Mesenchymal stem cell (in vitro differentiated cells and primary cell): ENCODE data around the gene BMPER.

Source experiments
- DNase-seq: peaks from one replicate; pipeline ENCODE4 v3.0.0-alpha.2; 2013
- H2AFZ ChIP-seq: one replicate; pipeline ENCODE4 v1.6.1; 2013; ENCODE audit warnings: low read depth, mild to moderate bottlenecking, control low read depth, inconsistent platforms, low read length, moderate library complexity
- H2AK5ac ChIP-seq: 2 replicates; pipeline ENCODE4 v1.6.1; 2013; ENCODE audit warnings: low read length, moderate library complexity, mild to moderate bottlenecking, inconsistent platforms; ENCODE audit not compliant: severe bottlenecking
- H2BK120ac ChIP-seq: one replicate; pipeline ENCODE4 v1.6.1; 2013; ENCODE audit warnings: low read depth, mild to moderate bottlenecking, inconsistent platforms, low read length, moderate library complexity
- H2BK12ac ChIP-seq, 2 experiments: one replicate each; pipeline ENCODE4 v1.6.1; 2013; ENCODE audit warnings: inconsistent platforms in 2 of 2, low read length in 2 of 2, mild to moderate bottlenecking in 2 of 2, moderate library complexity in 2 of 2, control low read depth in 1 of 2
- H2BK15ac ChIP-seq: one replicate; pipeline ENCODE4 v1.6.1; 2013; ENCODE audit warnings: mild to moderate bottlenecking, low read depth, inconsistent platforms; ENCODE audit not compliant: poor library complexity, severe bottlenecking
- H2BK5ac ChIP-seq: 2 replicates; pipeline ENCODE4 v1.6.1; 2013; ENCODE audit warnings: low read depth, mild to moderate bottlenecking, low read length, control low read depth, inconsistent platforms; ENCODE audit not compliant: poor library complexity, severe bottlenecking
- H3K14ac ChIP-seq, 2 experiments: one replicate each; pipeline ENCODE4 v1.6.1; 2013; ENCODE audit warnings: inconsistent platforms in 2 of 2, low read length in 2 of 2, control low read depth in 1 of 2, mild to moderate bottlenecking in 1 of 2, moderate library complexity in 1 of 2
- H3K18ac ChIP-seq, 2 experiments: one replicate each; pipeline ENCODE4 v1.6.1; 2013; ENCODE audit warnings: inconsistent platforms in 2 of 2, low read length in 2 of 2, control low read depth in 1 of 2, low read depth in 1 of 2, mild to moderate bottlenecking in 1 of 2
- H3K23ac ChIP-seq, 2 experiments: one replicate each; pipeline ENCODE4 v1.6.1; 2013; ENCODE audit warnings: inconsistent platforms in 2 of 2, low read length in 2 of 2, mild to moderate bottlenecking in 2 of 2, moderate library complexity in 2 of 2, control low read depth in 1 of 2
- H3K27ac ChIP-seq: 2 replicates; pipeline ENCODE4 v1.5.1; 2013; ENCODE audit warnings: mild to moderate bottlenecking, moderate library complexity, low read length, control low read depth, inconsistent platforms; ENCODE audit not compliant: poor library complexity, severe bottlenecking
- H3K27me3 ChIP-seq, 2 experiments: 2 replicates each; pipeline versions ENCODE4 v1.6.1 to v1.7.0; 2013; ENCODE audit warnings: low read length in 2 of 2, mild to moderate bottlenecking in 2 of 2, moderate library complexity in 2 of 2, control low read depth in 1 of 2, inconsistent platforms in 1 of 2; ENCODE audit not compliant: control insufficient read depth in 1 of 2, insufficient read depth in 1 of 2
- H3K36me3 ChIP-seq, 2 experiments: 2 replicates each; pipeline versions ENCODE4 v1.6.1 to v1.7.0; 2013; ENCODE audit warnings: low read length in 2 of 2, control low read depth in 1 of 2, inconsistent platforms in 1 of 2, low read depth in 1 of 2, mild to moderate bottlenecking in 1 of 2; ENCODE audit not compliant: insufficient read depth in 2 of 2, control insufficient read depth in 1 of 2
- H3K4ac ChIP-seq, 2 experiments: one replicate each; pipeline ENCODE4 v1.6.1; 2013; ENCODE audit warnings: inconsistent platforms in 2 of 2, low read length in 2 of 2, mild to moderate bottlenecking in 2 of 2, moderate library complexity in 2 of 2, control low read depth in 1 of 2, low read depth in 1 of 2
- H3K4me1 ChIP-seq: 2 replicates; pipeline ENCODE4 v1.6.1; 2013; ENCODE audit warnings: low read depth, low read length, control low read depth; ENCODE audit not compliant: control insufficient read depth, insufficient read depth
- H3K4me2 ChIP-seq: 2 replicates; pipeline ENCODE4 v1.6.1; 2013; ENCODE audit warnings: low read length, mild to moderate bottlenecking, inconsistent platforms; ENCODE audit not compliant: poor library complexity, severe bottlenecking
- H3K4me3 ChIP-seq, 2 experiments: 2 replicates each; pipeline versions ENCODE4 v1.5.1 to v1.7.0; 2013; ENCODE audit warnings: low read length in 2 of 2, mild to moderate bottlenecking in 2 of 2, control low read depth in 1 of 2, low read depth in 1 of 2; ENCODE audit not compliant: insufficient read depth in 1 of 2
- H3K79me1 ChIP-seq: replicated peaks from 2 replicates; pipeline ENCODE4 v1.6.1; 2013; ENCODE audit warnings: mild to moderate bottlenecking, control low read depth, low read length, inconsistent platforms; ENCODE audit not compliant: poor library complexity, severe bottlenecking
- H3K9ac ChIP-seq: 2 replicates; pipeline ENCODE4 v1.7.0; 2013; ENCODE audit warnings: mild to moderate bottlenecking, low read length, moderate library complexity
- H3K9me3 ChIP-seq: 2 replicates; pipeline ENCODE4 v1.7.0; 2013; ENCODE audit warnings: mild to moderate bottlenecking, low read length; ENCODE audit not compliant: control insufficient read depth
- H4K8ac ChIP-seq: one replicate; pipeline ENCODE4 v1.6.1; 2013; ENCODE audit warnings: inconsistent platforms, mild to moderate bottlenecking, low read length, moderate library complexity
- H4K91ac ChIP-seq: one replicate; pipeline ENCODE4 v1.6.1; 2013; ENCODE audit warnings: mild to moderate bottlenecking, low read length, inconsistent platforms
- WGBS: methylation state at CpG from one replicate; pipeline ENCODE4 v1.1.7; 2013; ENCODE audit warnings: mixed read lengths; 5-methylcytosine and 5-hydroxymethylcytosine counted together

BMPER gene

GRCh38 chr7:33959676-33960075 is 54.3 kb downstream of the BMPER start:
- H3K4me1 ChIP-seq: no peaks in the 10 kb centered on the region
- no peak for DNase-seq
- H2BK5ac ChIP-seq: no peak overlapping the region

GRCh38 chr7:33961948-33962347 is 56.6 kb downstream of the BMPER start:
- H3K27me3 ChIP-seq: no peaks in the 10 kb centered on the region
- H2BK120ac ChIP-seq: no peak overlapping the region
- no peak overlapping the region for H2BK15ac ChIP-seq
- no peak overlapping the region for H3K4me2 ChIP-seq
- H3K23ac ChIP-seq: no peak overlapping the region
- H2BK12ac ChIP-seq: no peak overlapping the region
- no peak overlapping the region for H2AK5ac ChIP-seq
- H3K27ac ChIP-seq: no peak overlapping the region
- no peak for DNase-seq
- no peak overlapping the region for H2AFZ ChIP-seq
- no peak overlapping the region for H3K14ac ChIP-seq
- no peaks in the 10 kb centered on the region for H3K79me1 ChIP-seq
- no CpG with 5 or more reads among the region's 1 CpG for WGBS
- H2BK5ac ChIP-seq: no peak overlapping the region
- H4K8ac ChIP-seq: no peak overlapping the region
- no peak overlapping the region for H3K9ac ChIP-seq
- peaks cover 0 to 22% of the 10 kb centered on the region in 2 experiments for H3K36me3 ChIP-seq
- no peak overlapping the region for H3K4ac ChIP-seq
- no peaks in the 10 kb centered on the region for H3K9me3 ChIP-seq
- no peak overlapping the region for H3K18ac ChIP-seq
- no peaks in the 10 kb centered on the region for H3K4me1 ChIP-seq
- no peak overlapping the region for H3K4me3 ChIP-seq
- H4K91ac ChIP-seq: no peak overlapping the region

More at GRCh38 chr7:33959676-33960075, 54.3 kb downstream of the BMPER start:
- Histone ChIP-seq H3K14ac (no peak overlapping the region), H2BK120ac (no peak overlapping the region), H2BK15ac (no peak overlapping the region), H3K4me3 (no peak overlapping the region), H4K91ac (no peak overlapping the region), H3K4ac (no peak overlapping the region), H3K4me2 (no peak overlapping the region), H3K27me3 (no peaks in the 10 kb centered on the region), H2AK5ac (no peak overlapping the region), H3K23ac (no peak overlapping the region), H3K18ac (no peak overlapping the region), H3K27ac (no peak overlapping the region), H2AFZ (no peak overlapping the region), H3K36me3 (peaks cover 0 to 34% of the 10 kb centered on the region in 2 experiments), H2BK12ac (no peak overlapping the region), H3K79me1 (no peaks in the 10 kb centered on the region), H3K9ac (no peak overlapping the region), H4K8ac (no peak overlapping the region), H3K9me3 (no peaks in the 10 kb centered on the region)
- no CpG with 5 or more reads among the region's 1 CpG for WGBS

- Histone ChIP-seq H3K27me3 (no peaks in the 10 kb centered on the region), H3K4me2 (no peak overlapping the region), H2BK12ac (no peak overlapping the region), H3K18ac (no peak overlapping the region), H2AK5ac (no peak overlapping the region), H4K8ac (no peak overlapping the region), H3K4ac (no peak overlapping the region), H2BK120ac (no peak overlapping the region), H3K9ac (peak overlapping the region; percentile 75), H3K79me1 (no peaks in the 10 kb centered on the region), H2BK5ac (no peak overlapping the region), H3K27ac (no peak overlapping the region), H2BK15ac (no peak overlapping the region), H3K14ac (no peak overlapping the region), H3K23ac (no peak overlapping the region), H2AFZ (no peak overlapping the region), H3K36me3 (peaks cover 0 to 32% of the 10 kb centered on the region in 2 experiments), H3K9me3 (no peaks in the 10 kb centered on the region), H4K91ac (no peak overlapping the region), H3K4me3 (peak overlapping the region in 1 of 2 experiments; percentile 42), H3K4me1 (no peaks in the 10 kb centered on the region)
- no peak for DNase-seq
- 97% methylated on average over 8 of the region's 9 CpGs for WGBS
These were observed 59.3 kb downstream of the BMPER start for GRCh38 chr7:33964417-33965182.

GRCh38 chr7:33965183-33965744 is 59.9 kb downstream of the BMPER start:
- H3K4ac ChIP-seq: no peak overlapping the region
- H3K27me3 ChIP-seq: no peaks in the 10 kb centered on the region
- 97% methylated on average over 2 of the region's 2 CpGs for WGBS
- no peak overlapping the region for H2BK5ac ChIP-seq
- H3K4me1 ChIP-seq: no peaks in the 10 kb centered on the region
- H2AK5ac ChIP-seq: no peak overlapping the region
- no peaks in the 10 kb centered on the region for H3K79me1 ChIP-seq
- no peak overlapping the region for H3K18ac ChIP-seq
- no peak overlapping the region for H3K14ac ChIP-seq
- H2BK12ac ChIP-seq: no peak overlapping the region
- no peak overlapping the region for H3K4me2 ChIP-seq
- H3K4me3 ChIP-seq: no peak overlapping the region
- H2BK120ac ChIP-seq: no peak overlapping the region
- peak overlapping the region; percentile 75 for H3K9ac ChIP-seq
- H4K91ac ChIP-seq: no peak overlapping the region
- no peak overlapping the region for H2BK15ac ChIP-seq
- H3K27ac ChIP-seq: no peak overlapping the region
- H3K9me3 ChIP-seq: no peaks in the 10 kb centered on the region
- H4K8ac ChIP-seq: no peak overlapping the region
- peaks cover 0 to 39% of the 10 kb centered on the region in 2 experiments for H3K36me3 ChIP-seq
- H2AFZ ChIP-seq: no peak overlapping the region
- no peak for DNase-seq
- H3K23ac ChIP-seq: no peak overlapping the region
